Endothelial cell (in vitro differentiated cells): ENCODE data around the gene DRC3. TPM values are rescaled to one million over a fixed set of nuclear protein-coding genes. Genes with fewer than 3 reads are reported as not detected.
A peak's percentile ranks its signal among the peaks of the same experiment; 100 is the strongest.

Experiments
- DNase-seq: peaks from one replicate; pipeline ENCODE4 v3.0.0; 2021; ENCODE audit warnings: low spot score
- H3K27ac Mint-ChIP-seq: one replicate; pipeline ENCODE4 v1.8.0; 2021; ENCODE audit warnings: mixed read lengths, inconsistent platforms; ENCODE audit not compliant: unreplicated experiment
- H3K27me3 Mint-ChIP-seq: one replicate; pipeline ENCODE4 v1.8.0; 2021; ENCODE audit warnings: mild to moderate bottlenecking, moderate library complexity, mixed read lengths, inconsistent platforms; ENCODE audit not compliant: unreplicated experiment
- H3K36me3 Mint-ChIP-seq: one replicate; pipeline ENCODE4 v1.8.0; 2021; ENCODE audit warnings: mild to moderate bottlenecking, low read depth, mixed read lengths, inconsistent platforms; ENCODE audit not compliant: unreplicated experiment
- H3K4me1 Mint-ChIP-seq: one replicate; pipeline ENCODE4 v1.8.0; 2021; ENCODE audit warnings: mild to moderate bottlenecking, mixed read lengths, inconsistent platforms; ENCODE audit not compliant: unreplicated experiment
- H3K4me3 Mint-ChIP-seq: one replicate; pipeline ENCODE4 v1.8.0; 2021; ENCODE audit warnings: mild to moderate bottlenecking, mixed read lengths, inconsistent platforms; ENCODE audit not compliant: unreplicated experiment
- H3K9me3 Mint-ChIP-seq: one replicate; pipeline ENCODE4 v1.8.0; 2021; ENCODE audit warnings: mixed read lengths, inconsistent platforms; ENCODE audit not compliant: unreplicated experiment
- total RNA-seq: library from RNA; stranded (reverse); fragmentation: NEBNext Ultra II Directional; extraction: Animal tissue kit (Norgen Biotek cat#: 25700); gene quantifications from one replicate; pipeline ENCODE4 v1.2.1, GENCODE V29; 2021; ENCODE audit not compliant: unreplicated experiment
- TF ChIP-seq, protein P1 (sequence below): fragments of 200-600 bp; sonication (generic); IDR thresholded peaks from one replicate; pipeline ENCODE4 v1.5.0; 2021; ENCODE audit warnings: antibody characterized with exemption; ENCODE audit not compliant: unreplicated experiment

Gene DRC3
- total RNA-seq, 1 donor from 2014 or later, result 4.3 TPM

DNA sequence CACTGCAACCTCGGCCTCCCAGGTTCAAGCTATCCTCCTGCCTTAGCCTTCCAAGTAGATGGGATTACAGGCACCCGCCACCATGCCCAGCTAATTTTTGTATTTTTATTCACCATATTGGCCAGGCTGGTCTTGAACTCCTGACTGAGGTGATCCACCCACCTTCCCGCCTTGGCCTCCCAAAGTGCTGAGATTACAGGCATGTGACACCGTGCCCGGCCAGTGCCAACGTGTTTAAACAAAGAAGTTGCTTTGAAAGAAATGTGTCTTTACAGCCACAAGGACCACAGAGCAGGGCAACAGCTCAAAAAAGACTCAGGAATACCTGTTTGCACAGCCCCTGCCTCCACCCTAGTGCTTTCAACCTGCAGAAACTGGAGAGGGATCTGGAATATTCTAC is 41.3 kb downstream of the DRC3 start:
- peaks cover 7% of the 10 kb centered on the region for H3K4me1 Mint-ChIP-seq
- TF ChIP-seq, protein P1, sequence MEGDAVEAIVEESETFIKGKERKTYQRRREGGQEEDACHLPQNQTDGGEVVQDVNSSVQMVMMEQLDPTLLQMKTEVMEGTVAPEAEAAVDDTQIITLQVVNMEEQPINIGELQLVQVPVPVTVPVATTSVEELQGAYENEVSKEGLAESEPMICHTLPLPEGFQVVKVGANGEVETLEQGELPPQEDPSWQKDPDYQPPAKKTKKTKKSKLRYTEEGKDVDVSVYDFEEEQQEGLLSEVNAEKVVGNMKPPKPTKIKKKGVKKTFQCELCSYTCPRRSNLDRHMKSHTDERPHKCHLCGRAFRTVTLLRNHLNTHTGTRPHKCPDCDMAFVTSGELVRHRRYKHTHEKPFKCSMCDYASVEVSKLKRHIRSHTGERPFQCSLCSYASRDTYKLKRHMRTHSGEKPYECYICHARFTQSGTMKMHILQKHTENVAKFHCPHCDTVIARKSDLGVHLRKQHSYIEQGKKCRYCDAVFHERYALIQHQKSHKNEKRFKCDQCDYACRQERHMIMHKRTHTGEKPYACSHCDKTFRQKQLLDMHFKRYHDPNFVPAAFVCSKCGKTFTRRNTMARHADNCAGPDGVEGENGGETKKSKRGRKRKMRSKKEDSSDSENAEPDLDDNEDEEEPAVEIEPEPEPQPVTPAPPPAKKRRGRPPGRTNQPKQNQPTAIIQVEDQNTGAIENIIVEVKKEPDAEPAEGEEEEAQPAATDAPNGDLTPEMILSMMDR, result no peak
- no peaks in the 10 kb centered on the region for H3K9me3 Mint-ChIP-seq
- no peaks in the 10 kb centered on the region for H3K36me3 Mint-ChIP-seq
- peaks cover 3% of the 10 kb centered on the region for H3K27me3 Mint-ChIP-seq
- DNase-seq, result no peak
- no peak overlapping the region for H3K4me3 Mint-ChIP-seq
- no peak overlapping the region for H3K27ac Mint-ChIP-seq

DNA sequence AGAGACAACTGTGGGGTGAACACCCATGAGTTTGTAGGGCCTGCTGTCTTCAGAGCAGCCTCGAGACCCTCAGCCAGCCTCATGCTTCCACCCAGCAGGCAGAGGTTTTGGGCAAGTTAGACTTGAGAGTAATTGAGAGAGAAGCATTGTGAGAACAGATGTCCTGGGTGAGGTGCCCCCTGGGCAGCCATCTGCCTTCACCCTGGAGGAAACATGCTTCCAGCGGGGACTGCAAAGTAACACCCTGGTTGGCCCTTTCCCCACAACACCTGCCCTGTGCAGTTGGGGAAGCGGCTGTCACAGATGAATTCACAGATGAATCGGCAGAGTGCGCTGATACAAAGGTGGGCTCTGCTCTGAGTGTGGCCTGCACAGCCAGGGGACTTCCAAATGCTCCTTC is 42.9 kb downstream of the DRC3 start:
- no peak for DNase-seq
- H3K4me1 Mint-ChIP-seq, result peaks cover 7% of the 10 kb centered on the region
- H3K4me3 Mint-ChIP-seq, result no peak overlapping the region
- no peaks in the 10 kb centered on the region for H3K36me3 Mint-ChIP-seq
- H3K27me3 Mint-ChIP-seq, result peaks cover 3% of the 10 kb centered on the region
- TF ChIP-seq, protein P1, result no peak
- H3K9me3 Mint-ChIP-seq, result no peaks in the 10 kb centered on the region
- no peak overlapping the region for H3K27ac Mint-ChIP-seq

DNA sequence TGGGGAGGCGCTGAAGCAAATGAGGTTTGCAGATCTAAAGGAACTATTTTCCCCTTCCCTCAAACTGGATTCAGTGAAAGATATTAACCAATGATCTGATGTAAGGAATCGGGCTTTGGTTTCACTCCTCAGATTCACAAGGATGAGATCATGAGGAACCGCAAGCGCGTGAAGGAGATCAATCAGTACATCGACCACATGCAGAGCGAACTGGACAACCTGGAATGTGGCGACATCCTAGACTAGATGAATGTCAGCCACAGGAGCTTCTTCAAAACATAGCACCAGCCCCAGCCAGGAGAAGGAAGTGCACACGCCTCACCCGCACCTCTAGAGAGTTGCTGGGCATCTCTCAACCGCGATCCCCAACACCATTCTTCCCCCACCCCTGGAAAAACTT is 43.8 kb downstream of the DRC3 start:
- no peak for DNase-seq
- H3K4me3 Mint-ChIP-seq, result no peak overlapping the region
- no peak overlapping the region for H3K27ac Mint-ChIP-seq
- H3K36me3 Mint-ChIP-seq, result no peaks in the 10 kb centered on the region
- H3K9me3 Mint-ChIP-seq, result no peaks in the 10 kb centered on the region
- peaks cover 3% of the 10 kb centered on the region for H3K27me3 Mint-ChIP-seq
- TF ChIP-seq, protein P1, result no peak
- H3K4me1 Mint-ChIP-seq, result peaks cover 7% of the 10 kb centered on the region

DNA sequence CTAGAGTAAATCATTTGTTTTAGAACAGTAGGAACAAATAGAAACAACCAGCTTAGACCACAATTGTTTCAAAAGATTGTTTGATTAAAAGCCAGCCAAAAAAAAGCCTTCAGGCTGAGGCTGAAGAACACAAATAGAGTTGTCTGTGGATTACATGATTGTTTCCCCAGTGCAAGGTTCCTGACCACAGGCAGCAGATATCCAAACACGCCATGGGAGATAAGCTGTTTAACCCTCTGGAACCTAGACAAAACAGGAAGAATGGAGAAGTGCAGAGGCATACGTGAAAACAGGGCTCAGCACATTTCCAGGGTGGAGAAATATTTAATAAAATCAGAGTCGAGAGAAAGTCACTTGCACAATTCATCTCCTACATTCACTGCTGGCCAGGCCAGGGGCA is 45.3 kb downstream of the DRC3 start:
- no peak for DNase-seq
- H3K4me3 Mint-ChIP-seq, result no peak overlapping the region
- peak overlapping the region; percentile 44 for H3K27ac Mint-ChIP-seq
- no peaks in the 10 kb centered on the region for H3K36me3 Mint-ChIP-seq
- H3K9me3 Mint-ChIP-seq, result no peaks in the 10 kb centered on the region
- H3K4me1 Mint-ChIP-seq, result peaks cover 7% of the 10 kb centered on the region
- peaks cover 3% of the 10 kb centered on the region for H3K27me3 Mint-ChIP-seq
- TF ChIP-seq, protein P1, result no peak

DNA sequence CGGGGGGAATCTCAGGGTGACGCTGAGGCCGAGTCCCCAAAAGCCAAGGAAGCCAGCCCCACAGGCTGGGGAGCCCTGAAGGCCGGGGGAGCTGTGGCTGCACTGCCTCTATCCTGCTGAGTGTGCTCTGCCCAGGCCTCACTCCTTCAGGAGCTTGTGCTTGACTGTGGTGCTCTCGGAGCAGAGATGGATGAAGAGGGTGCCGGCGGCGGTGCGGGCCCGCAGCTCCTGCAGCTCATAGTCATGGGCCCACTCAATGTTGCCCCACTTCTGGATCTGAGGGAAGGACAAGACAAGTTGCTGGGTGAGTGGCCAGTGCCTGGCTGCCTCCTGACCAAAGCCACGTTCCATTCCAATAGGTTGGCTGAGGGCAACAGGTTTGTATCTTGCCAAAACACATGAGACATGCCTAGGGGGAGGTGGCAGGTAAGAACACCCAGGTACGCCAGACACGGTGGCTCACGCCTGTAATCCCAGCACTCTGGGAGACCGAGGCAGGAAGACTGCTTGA is 45.8 kb downstream of the DRC3 start:
- H3K9me3 Mint-ChIP-seq, result no peaks in the 10 kb centered on the region
- H3K4me1 Mint-ChIP-seq, result peaks cover 7% of the 10 kb centered on the region
- DNase-seq, result no peak
- TF ChIP-seq, protein P1, result no peak
- H3K36me3 Mint-ChIP-seq, result no peaks in the 10 kb centered on the region
- H3K27ac Mint-ChIP-seq, result peak overlapping the region; percentile 44
- no peak overlapping the region for H3K4me3 Mint-ChIP-seq
- peaks cover 2% of the 10 kb centered on the region for H3K27me3 Mint-ChIP-seq
